Spleen (tissue), 11 donors: ENCODE measurements around the gene AQP3. TPM values are rescaled to one million over a fixed set of nuclear protein-coding genes. Genes with fewer than 3 reads are reported as not detected.

Source experiments
- DNase-seq: peaks from one replicate; pipeline ENCODE4 v3.0.0-alpha.2; 2020
- H3K27ac ChIP-seq, 8 donors: fragments of 200-600 bp; sonication (generic) in 7 of 8; 1 replicate in 4 of 8; 2 replicates in 4 of 8; pipeline versions ENCODE4 v1.5.0 to v1.8.0; 2016 to 2021; ENCODE audit warnings: inconsistent platforms in 4 of 8, mild to moderate bottlenecking in 4 of 8, moderate library complexity in 1 of 8
- H3K27me3 ChIP-seq, 7 donors: fragments of 200-600 bp; sonication (generic) in 6 of 7; replicated peaks in 1 of 7; 1 replicate in 4 of 7; 2 replicates in 3 of 7; pipeline versions ENCODE4 v1.5.0 to v1.8.0; 2016 to 2021; ENCODE audit warnings: inconsistent platforms in 3 of 7, mild to moderate bottlenecking in 1 of 7
- H3K36me3 ChIP-seq, 6 donors: fragments of 200-600 bp; sonication (generic) in 5 of 6; 1 replicate in 4 of 6; 2 replicates in 2 of 6; pipeline versions ENCODE4 v1.5.0 to v1.8.0; 2016 to 2021; ENCODE audit warnings: inconsistent platforms in 2 of 6
- H3K4me1 ChIP-seq, 6 donors: fragments of 200-600 bp; sonication (generic) in 5 of 6; 1 replicate in 3 of 6; 2 replicates in 3 of 6; pipeline versions ENCODE4 v1.5.0 to v1.8.0; 2016 to 2021; ENCODE audit warnings: inconsistent platforms in 3 of 6
- H3K4me3 ChIP-seq, 8 donors: fragments of 200-600 bp; sonication (generic) in 7 of 8; 1 replicate in 4 of 8; 2 replicates in 4 of 8; pipeline versions ENCODE4 v1.5.0 to v1.8.0; 2016 to 2021; ENCODE audit warnings: inconsistent platforms in 4 of 8, mild to moderate bottlenecking in 4 of 8, moderate library complexity in 2 of 8
- H3K9me3 ChIP-seq, 8 donors: fragments of 200-600 bp; sonication (generic) in 7 of 8; 1 replicate in 4 of 8; 2 replicates in 4 of 8; pipeline versions ENCODE4 v1.5.0 to v1.8.0; 2016 to 2021; ENCODE audit warnings: inconsistent platforms in 4 of 8
- CTCF ChIP-seq, 11 experiments: fragments of 200-600 bp in 7 of 11; fragments of 450-650 bp in 4 of 11; sonication (generic) in 4 of 11; IDR thresholded peaks in 8 of 11; conservative IDR thresholded peaks in 3 of 11; 1 replicate in 7 of 11; 2 replicates in 4 of 11; pipeline versions ENCODE4 v1.4.0 to v1.8.0; 2016 to 2021; ENCODE audit warnings: antibody characterized with exemption in 11 of 11, inconsistent platforms in 4 of 11, mild to moderate bottlenecking in 1 of 11
- POLR2A ChIP-seq, 3 donors: fragments of 450-650 bp; IDR thresholded peaks; one replicate each; pipeline ENCODE4 v1.5.1; 2017; ENCODE audit warnings: antibody characterized with exemption in 3 of 3, mild to moderate bottlenecking in 1 of 3
- POLR2AphosphoS5 ChIP-seq, 3 donors: sonication (generic); formaldehyde crosslinking; IDR thresholded peaks; one replicate each; pipeline ENCODE4 v1.5.1; 2017; ENCODE audit warnings: antibody characterized with exemption in 3 of 3
- WGBS, 5 donors: extraction: QIAGEN DNeasy Blood & Tissue Kit in 3 of 5; methylation state at CpG; one replicate each; pipeline versions ENCODE4 v1.1.5 to v1.1.7; 2013 to 2018; 5-methylcytosine and 5-hydroxymethylcytosine counted together
- intact Hi-C: fragments of 100-400 bp; cut with DNase I; formaldehyde crosslinking; loops from one replicate; pipeline ENCODE4 v1.15.0; 2023; ENCODE audit warnings: low total_unique reads
- polyA plus RNA-seq, 3 donors: library from polyadenylated mRNA; stranded (reverse); fragments of 200-250 nt; gene quantifications; one replicate each; pipeline ENCODE4 v1.2.1, GENCODE V29; 2013
- total RNA-seq, 7 donors: library from RNA; depleted of rRNA in 3 of 7; stranded (reverse); fragments of >200 nt in 3 of 7; fragmentation: NEBNext Ultra II Directional in 4 of 7; extraction: Animal tissue kit (Norgen Biotek cat#: 25700) in 4 of 7; gene quantifications; one replicate each; pipeline versions ENCODE4 v1.1.0 to v1.2.1, GENCODE V29; 2016 to 2021
- donor health status: healthy with polysubstance abuse.
- donor health status: DM: no; HTN: no; CAD: no; lungs with moderate emphysema.
- donor health status: DM: no; HTN: no; CAD: no.
- donor health status: Bipolar disorder and iron deficiency.
- donor health status: healthy.
- donor health status: DM: no; HTN: no; CAD: no.
- donor health status: DM: yes; HTN: yes; CAD: no.

Gene AQP3
- total and polyA plus RNA-seq, 10 donors, result 5.0 to 251 (median 90.7) TPM

DNA sequence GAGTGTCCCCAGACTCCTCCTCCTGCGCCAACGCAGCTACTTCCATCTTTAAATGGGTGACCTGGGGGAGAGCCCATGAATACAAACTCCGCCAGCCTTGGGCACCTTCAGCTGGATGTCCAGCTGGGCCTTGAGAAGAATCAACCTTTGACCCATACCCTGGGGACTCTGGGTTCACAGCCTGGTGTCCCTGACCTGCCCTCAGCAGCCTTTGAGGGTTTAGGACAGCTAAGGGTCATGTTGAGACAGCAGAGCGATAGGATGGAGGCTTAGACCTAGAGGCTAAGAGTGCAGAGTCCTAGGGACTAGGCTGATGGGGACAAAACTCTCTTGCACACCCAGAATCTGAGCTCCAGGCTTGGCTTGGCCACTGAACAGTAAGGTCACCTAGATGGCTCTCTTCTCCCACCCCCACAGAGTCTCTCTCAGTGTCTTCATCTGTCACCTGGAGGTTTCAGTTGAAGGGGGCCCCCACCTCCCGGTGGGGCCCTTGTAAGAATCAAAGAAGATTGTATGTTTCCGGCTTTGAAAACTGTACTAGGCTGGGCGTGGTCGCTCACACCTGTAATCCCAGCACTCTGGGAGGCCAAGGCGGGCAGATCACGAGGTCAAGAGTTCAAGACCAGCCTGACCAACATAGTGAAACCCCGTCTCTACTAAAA is 6.7 kb upstream of the AQP3 start:
- Histone ChIP-seq H3K4me1 (peaks cover 0 to 42% (median 14%) of the 10 kb centered on the region in 6 donors), H3K27ac (peak overlapping the region in 2 of 8 donors; percentile 44 to 48), H3K4me3 (no peak overlapping the region), H3K36me3 (no peaks in the 10 kb centered on the region), H3K27me3 (peaks cover 0 to under 1% (median 0%) of the 10 kb centered on the region in 7 donors), H3K9me3 (no peaks in the 10 kb centered on the region)
- TF ChIP-seq POLR2A (IDR thresholded peaks at IDR 0.05), result no peak
- no peak for TF ChIP-seq POLR2AphosphoS5 (IDR thresholded peaks at IDR 0.05)
- no peak for TF ChIP-seq CTCF (IDR thresholded peaks at IDR 0.05 in 8 of 11, conservative IDR thresholded peaks at IDR 0.05 in 3 of 11)
- intact Hi-C loops, result no loop called here
- DNase-seq, result no peak
- 72 to 83% (median 82%) methylated on average over 11 of the region's 11 CpGs for whole genome bisulfite sequencing, 5 donors

DNA sequence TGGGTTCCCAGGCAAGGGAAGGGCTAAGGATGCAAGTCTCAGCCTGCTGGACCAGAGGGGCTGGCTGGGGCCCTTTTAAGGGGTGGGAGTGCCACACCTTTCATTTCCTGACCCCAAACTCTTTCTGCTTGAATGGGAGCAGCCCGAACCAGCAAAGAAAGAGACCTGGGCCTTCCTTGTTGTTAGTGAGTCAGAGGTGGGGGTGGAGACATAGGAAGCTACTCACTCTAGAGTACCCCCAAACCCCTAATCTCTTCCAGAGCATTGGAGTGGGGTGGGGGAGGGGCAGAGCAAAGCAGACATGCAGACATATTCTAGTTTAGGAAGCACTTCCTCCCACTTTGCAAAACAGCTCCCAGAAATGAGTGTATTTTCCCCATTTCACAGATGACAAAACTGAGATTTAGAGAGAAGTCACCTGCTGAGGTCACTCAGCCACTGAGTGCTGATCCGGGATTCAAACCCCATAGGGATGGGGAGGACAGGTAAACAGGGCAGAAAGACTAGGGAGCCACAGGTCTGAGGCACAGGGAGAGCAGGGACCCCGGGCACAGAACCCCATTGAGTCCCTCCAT is 6.0 kb upstream of the AQP3 start:
- peak overlapping the region in 3 of 8 donors; percentile 4 to 48 (median 44) for H3K27ac ChIP-seq
- TF ChIP-seq CTCF (IDR thresholded peaks at IDR 0.05 in 8 of 11, conservative IDR thresholded peaks at IDR 0.05 in 3 of 11), result no peak
- no peak for TF ChIP-seq POLR2AphosphoS5 (IDR thresholded peaks at IDR 0.05)
- TF ChIP-seq POLR2A (IDR thresholded peaks at IDR 0.05), result no peak
- no peaks in the 10 kb centered on the region for H3K9me3 ChIP-seq
- no peaks in the 10 kb centered on the region for H3K36me3 ChIP-seq
- H3K27me3 ChIP-seq, result peaks cover 0 to 8% (median 0%) of the 10 kb centered on the region in 7 donors
- intact Hi-C loops, result no loop called here
- peaks cover 0 to 42% (median 15%) of the 10 kb centered on the region in 6 donors for H3K4me1 ChIP-seq
- no peak for DNase-seq
- H3K4me3 ChIP-seq, result no peak overlapping the region
- 59 to 75% (median 67%) methylated on average over 3 of the region's 3 CpGs for WGBS, 5 donors

DNA sequence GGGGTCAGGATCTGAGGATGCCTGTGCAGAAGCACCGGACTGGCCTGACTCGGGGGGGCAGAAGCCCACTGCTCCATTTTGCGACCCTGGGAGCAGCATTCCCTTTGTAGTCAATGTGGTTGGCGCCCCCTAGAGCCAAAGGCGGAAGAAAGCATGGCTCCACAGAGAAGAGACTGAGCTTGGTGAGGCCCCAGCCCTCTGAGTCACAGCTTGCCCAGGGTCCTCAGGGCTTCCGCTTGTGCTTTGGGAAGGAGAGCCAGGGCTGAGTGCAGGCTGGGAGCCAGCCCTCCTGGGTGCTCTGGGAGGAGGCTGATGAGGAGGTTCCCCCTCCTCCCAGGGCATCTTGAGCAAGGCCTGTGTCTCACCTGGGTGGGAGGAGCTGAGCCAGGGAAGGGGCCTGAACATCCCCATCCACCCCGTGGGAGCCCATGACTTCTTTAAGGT is 5.5 kb upstream of the AQP3 start:
- Histone ChIP-seq H3K27ac (peak overlapping the region in 3 of 8 donors; percentile 4 to 44 (median 27)), H3K4me3 (no peak overlapping the region), H3K9me3 (no peaks in the 10 kb centered on the region), H3K27me3 (peaks cover 0 to 13% (median 0%) of the 10 kb centered on the region in 7 donors), H3K4me1 (peaks cover 4 to 42% (median 17%) of the 10 kb centered on the region in 6 donors), H3K36me3 (no peaks in the 10 kb centered on the region)
- TF ChIP-seq POLR2AphosphoS5 (IDR thresholded peaks at IDR 0.05) (peak in 1 of 3 donors; percentile 17), POLR2A (IDR thresholded peaks at IDR 0.05) (no peak), CTCF (IDR thresholded peaks at IDR 0.05 in 8 of 11, conservative IDR thresholded peaks at IDR 0.05 in 3 of 11) (peak; percentile 20 to 73 (median 60))
- no peak for DNase-seq
- WGBS, 5 donors, result 18 to 28% (median 23%) methylated on average over 7 of the region's 7 CpGs
- intact Hi-C loops, result no loop called here

DNA sequence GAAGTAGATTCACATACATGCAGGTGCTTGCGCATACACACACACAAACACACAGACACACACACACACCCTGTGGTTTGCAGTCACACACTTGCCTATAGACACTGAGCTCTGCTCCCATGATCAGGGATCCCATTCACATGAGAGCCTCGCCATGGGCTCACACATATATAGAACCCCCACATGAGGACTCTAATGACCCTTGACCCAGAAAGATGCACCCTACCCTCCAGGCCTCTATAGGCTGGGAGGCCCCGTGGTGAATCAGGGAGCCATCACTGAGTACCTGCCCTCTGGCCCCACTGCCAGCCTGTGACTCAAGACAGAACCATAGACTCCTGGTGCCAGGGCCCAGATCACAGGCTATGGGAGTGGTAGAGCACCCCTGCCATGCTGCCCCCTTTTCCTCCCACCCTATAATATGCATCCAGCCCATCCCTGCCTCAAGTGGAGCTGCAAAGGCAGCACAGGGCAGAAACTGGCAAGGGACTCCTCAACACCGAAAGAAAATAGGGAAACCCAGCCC is 3.3 kb upstream of the AQP3 start:
- 89 to 98% (median 92%) methylated on average over 3 to 4 of the region's 4 CpGs for whole genome bisulfite sequencing, 5 donors
- DNase-seq, result no peak
- Histone ChIP-seq H3K4me3 (no peak overlapping the region), H3K9me3 (no peaks in the 10 kb centered on the region), H3K27me3 (peaks cover 0 to 24% (median 0%) of the 10 kb centered on the region in 7 donors), H3K36me3 (no peaks in the 10 kb centered on the region), H3K4me1 (peaks cover 13 to 59% (median 39%) of the 10 kb centered on the region in 6 donors), H3K27ac (no peak overlapping the region)
- intact Hi-C loops, result no loop called here
- no peak for TF ChIP-seq CTCF (IDR thresholded peaks at IDR 0.05 in 8 of 11, conservative IDR thresholded peaks at IDR 0.05 in 3 of 11)
- no peak for TF ChIP-seq POLR2AphosphoS5 (IDR thresholded peaks at IDR 0.05)
- no peak for TF ChIP-seq POLR2A (IDR thresholded peaks at IDR 0.05)
